ENCODE results near the gene FCHO1. TPM values are rescaled to one million over a fixed set of nuclear protein-coding genes. Genes with fewer than 3 reads are reported as not detected.
A peak's percentile ranks its signal among the peaks of the same experiment; 100 is the strongest.

FCHO1 gene
- total RNA-seq, 4 donors from 2014 or later, result under 0.01 to 3.8 (median 1.4) TPM; not detected in 1

DNA sequence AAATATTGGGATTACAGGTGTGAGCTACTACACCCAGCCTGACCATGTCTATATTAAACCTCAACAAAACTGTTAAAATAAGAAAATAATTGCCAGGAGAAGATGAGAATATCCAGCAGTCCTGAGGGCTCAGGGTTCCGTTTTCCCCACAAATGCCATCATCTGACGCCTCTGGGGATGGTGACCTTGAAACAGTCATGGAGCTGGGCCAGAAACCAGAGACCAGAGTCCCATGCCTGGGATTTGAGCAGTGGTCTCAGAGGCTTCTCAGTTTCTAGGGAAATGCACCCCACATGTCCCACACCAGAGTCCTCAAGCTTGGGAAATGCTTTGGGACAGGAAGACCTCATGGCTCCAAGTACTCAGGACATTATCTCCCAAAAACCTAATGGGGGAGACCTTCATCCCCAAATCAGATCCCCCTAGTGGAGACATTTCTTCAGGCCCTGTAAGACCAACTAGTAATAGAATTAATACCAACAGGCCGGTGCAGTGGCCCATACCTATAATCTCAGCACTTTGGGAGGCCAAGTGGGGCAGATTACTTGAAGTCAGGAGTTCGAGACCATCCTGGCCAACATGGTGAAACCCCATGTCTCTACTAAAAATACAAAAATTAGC lies 34.9 kb upstream of the FCHO1 start:
- Histone ChIP-seq H3K4me1 (peaks cover 0 to 23% of the 10 kb centered on the region in 2 donors), H3K9me3 (no peaks in the 10 kb centered on the region), H3K36me3 (no peaks in the 10 kb centered on the region), H3K27me3 (no peaks in the 10 kb centered on the region), H3K4me3 (no peak overlapping the region), H3K27ac (peak overlapping the region in 1 of 2 donors; percentile 2)
- intact Hi-C loops (cut with DNase I; ENCODE audit: low total_unique reads), result no loop called here
- DNase-seq, result no peak
- TF ChIP-seq, protein P1, sequence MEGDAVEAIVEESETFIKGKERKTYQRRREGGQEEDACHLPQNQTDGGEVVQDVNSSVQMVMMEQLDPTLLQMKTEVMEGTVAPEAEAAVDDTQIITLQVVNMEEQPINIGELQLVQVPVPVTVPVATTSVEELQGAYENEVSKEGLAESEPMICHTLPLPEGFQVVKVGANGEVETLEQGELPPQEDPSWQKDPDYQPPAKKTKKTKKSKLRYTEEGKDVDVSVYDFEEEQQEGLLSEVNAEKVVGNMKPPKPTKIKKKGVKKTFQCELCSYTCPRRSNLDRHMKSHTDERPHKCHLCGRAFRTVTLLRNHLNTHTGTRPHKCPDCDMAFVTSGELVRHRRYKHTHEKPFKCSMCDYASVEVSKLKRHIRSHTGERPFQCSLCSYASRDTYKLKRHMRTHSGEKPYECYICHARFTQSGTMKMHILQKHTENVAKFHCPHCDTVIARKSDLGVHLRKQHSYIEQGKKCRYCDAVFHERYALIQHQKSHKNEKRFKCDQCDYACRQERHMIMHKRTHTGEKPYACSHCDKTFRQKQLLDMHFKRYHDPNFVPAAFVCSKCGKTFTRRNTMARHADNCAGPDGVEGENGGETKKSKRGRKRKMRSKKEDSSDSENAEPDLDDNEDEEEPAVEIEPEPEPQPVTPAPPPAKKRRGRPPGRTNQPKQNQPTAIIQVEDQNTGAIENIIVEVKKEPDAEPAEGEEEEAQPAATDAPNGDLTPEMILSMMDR (IDR thresholded peaks at IDR 0.05), result no peak
- TF ChIP-seq POLR2A (IDR thresholded peaks at IDR 0.05), result no peak

DNA sequence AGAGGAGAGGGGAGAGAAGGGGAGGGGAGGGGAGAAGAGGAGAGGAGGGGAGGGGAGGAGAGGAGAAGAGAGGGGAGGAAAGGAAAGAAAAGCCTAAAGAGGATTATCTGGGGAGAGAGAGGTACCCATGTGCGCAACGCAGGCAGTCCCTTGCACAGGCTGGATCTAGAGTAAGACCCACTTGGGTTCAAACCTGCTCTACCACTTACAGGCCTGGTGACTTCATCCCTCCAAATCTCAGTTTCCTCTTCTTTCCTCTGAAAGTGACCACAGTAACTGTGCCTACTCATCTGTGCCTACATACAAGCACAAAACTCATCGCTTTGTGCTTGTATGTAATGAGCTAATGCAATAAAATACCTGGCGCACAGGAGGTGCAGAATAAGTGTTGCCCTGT lies 32.7 kb upstream of the FCHO1 start:
- no peaks in the 10 kb centered on the region for H3K9me3 ChIP-seq
- H3K4me3 ChIP-seq, result peak overlapping the region in 1 of 2 donors; percentile 85
- TF ChIP-seq POLR2A (IDR thresholded peaks at IDR 0.05), result no peak
- TF ChIP-seq, protein P1 (IDR thresholded peaks at IDR 0.05), result no peak
- intact Hi-C loops (cut with DNase I; ENCODE audit: low total_unique reads), result no loop called here
- H3K4me1 ChIP-seq, result peaks cover 0 to 28% of the 10 kb centered on the region in 2 donors
- H3K27ac ChIP-seq, result no peak overlapping the region
- DNase-seq, result no peak
- H3K36me3 ChIP-seq, result no peaks in the 10 kb centered on the region
- no peaks in the 10 kb centered on the region for H3K27me3 ChIP-seq

GRCh38 chr19:17718947-17719711 lies 32.1 kb upstream of the FCHO1 start, which contains the start of gene MAP1S:
TSS of gene MAP1S (plus strand) at chr19:17719480. CDS start at chr19:17719503, 23 bp downstream.
- H3K4me1 ChIP-seq, result peaks cover 0 to 28% of the 10 kb centered on the region in 2 donors
- H3K4me3 ChIP-seq, result peak within 1 kb of the TSS; percentile 80 to 85
- intact Hi-C loops (cut with DNase I; ENCODE audit: low total_unique reads), result no loop called here
- no peaks in the 10 kb centered on the region for H3K27me3 ChIP-seq
- H3K9me3 ChIP-seq, result no peaks in the 10 kb centered on the region
- H3K36me3 ChIP-seq, result no peaks in the 10 kb centered on the region
- H3K27ac ChIP-seq, result peak within 1 kb of the TSS; percentile 63 to 65
- TF ChIP-seq POLR2A (IDR thresholded peaks at IDR 0.05), result peak; percentile 43 to 68
- TF ChIP-seq, protein P1 (IDR thresholded peaks at IDR 0.05), result peak in 1 of 4 experiments; percentile 20
- peak; percentile 34 to 59 for DNase-seq

- intact Hi-C loops (cut with DNase I; ENCODE audit: low total_unique reads), result no loop called here
- TF ChIP-seq, protein P1 (IDR thresholded peaks at IDR 0.05), result no peak
- TF ChIP-seq POLR2A (IDR thresholded peaks at IDR 0.05), result no peak
- Histone ChIP-seq H3K9me3 (no peaks in the 10 kb centered on the region), H3K27me3 (no peaks in the 10 kb centered on the region), H3K4me3 (peak overlapping the region; percentile 80 to 85), H3K36me3 (no peaks in the 10 kb centered on the region), H3K4me1 (peaks cover 0 to 28% of the 10 kb centered on the region in 2 donors), H3K27ac (peak overlapping the region; percentile 63 to 65)
- DNase-seq, result no peak
Observed at GRCh38 chr19:17719730-17720400, 31.4 kb upstream of the FCHO1 start.

All from uterus (tissue), 4 donors.